Tongue (tissue), 2 donors: Measurements from ENCODE around the gene ATP1A4. TPM values are rescaled to one million over a fixed set of nuclear protein-coding genes. Genes with fewer than 3 reads are reported as not detected.

Source experiments
- DNase-seq: peaks from one replicate; pipeline ENCODE4 v3.0.0-alpha.2; 2015
- total RNA-seq: library from RNA; depleted of rRNA; stranded (reverse); fragments of >200 nt; gene quantifications from one replicate; pipeline ENCODE4 v1.2.3, GENCODE V29; 2014

ATP1A4 gene
- total RNA-seq, 1 donor from 2014 or later: 0.62 TPM

GRCh38 chr1:160207771-160208556 lies 56.6 kb downstream of the ATP1A4 start:
- peak; percentile 91 for DNase-seq

- no peak for DNase-seq
These were observed 57.3 kb downstream of the ATP1A4 start for GRCh38 chr1:160208557-160209320.

DNA sequence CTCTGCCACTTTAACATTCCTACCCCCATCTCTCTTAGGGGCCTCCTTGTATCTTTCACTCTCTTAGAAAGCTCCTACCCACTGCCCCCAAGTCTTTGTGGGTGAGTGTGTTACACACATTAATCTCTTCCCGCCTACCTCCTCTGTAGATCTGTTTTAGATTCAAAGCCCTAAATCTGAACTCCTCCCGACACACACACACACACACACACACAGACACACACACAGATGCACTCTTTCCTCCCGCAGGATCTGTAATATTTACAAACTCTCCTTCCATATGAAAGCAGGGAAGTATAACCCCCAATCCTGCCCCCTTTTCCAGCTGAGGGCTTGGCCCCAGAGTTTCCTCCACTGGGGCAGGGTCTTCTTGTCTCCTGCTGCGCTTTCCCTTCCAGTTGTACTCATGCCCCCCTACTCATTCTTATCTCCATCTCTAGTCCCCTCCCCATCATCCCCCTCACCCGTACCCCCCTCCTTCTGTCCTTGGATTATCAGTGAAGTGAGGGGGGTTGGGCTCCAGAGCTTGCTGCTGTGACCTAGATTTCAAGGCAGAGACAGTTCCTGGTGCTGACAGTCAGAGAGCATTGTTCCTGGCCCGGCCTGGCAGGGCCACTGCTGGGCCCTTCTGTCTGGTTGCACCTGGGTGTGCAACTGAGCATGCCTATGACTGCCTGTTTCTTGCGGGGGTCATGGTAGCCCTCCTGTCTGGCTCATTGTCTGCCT lies 58.1 kb downstream of the ATP1A4 start:
- DNase-seq: no peak

- DNase-seq: no peak
These were observed 59.2 kb downstream of the ATP1A4 start for GRCh38 chr1:160210561-160210960.

DNA sequence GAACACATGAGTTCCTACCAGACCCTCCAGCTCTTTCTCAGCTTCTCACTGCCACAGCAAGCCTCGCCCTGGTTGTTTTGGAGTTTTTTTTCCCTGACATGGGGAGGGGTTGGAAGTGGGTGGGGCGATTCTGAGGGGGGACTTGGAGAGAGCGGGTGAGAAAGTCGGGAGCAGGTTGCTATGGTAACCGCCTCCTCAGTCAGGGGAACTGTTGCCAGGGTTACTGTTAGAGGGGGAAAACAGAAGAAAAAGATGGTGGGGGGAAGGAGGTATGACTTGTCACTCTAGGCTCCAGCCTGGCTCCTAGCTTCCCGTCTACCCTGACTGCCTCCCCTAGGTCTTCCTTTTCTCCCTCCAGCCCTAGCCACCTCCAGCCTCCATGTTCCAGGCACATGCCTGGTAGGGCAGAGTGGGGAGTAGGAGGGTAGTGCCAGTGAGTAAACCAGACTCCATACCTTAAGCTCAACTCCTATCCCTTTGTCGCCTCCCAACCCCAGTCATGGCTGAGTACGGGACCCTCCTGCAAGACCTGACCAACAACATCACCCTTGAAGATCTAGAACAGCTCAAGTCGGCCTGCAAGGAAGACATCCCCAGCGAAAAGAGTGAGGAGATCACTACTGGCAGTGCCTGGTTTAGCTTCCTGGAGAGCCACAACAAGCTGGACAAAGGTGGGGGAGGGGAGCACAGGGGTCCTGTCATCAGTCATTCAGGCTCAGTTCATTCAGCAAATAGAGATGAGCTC lies 59.8 kb downstream of the ATP1A4 start:
- DNase-seq: no peak

- DNase-seq: no peak
These were observed 63.2 kb downstream of the ATP1A4 start for GRCh38 chr1:160214481-160215140.

- no peak for DNase-seq
These were observed 64.9 kb downstream of the ATP1A4 start for GRCh38 chr1:160216301-160216700.

DNA sequence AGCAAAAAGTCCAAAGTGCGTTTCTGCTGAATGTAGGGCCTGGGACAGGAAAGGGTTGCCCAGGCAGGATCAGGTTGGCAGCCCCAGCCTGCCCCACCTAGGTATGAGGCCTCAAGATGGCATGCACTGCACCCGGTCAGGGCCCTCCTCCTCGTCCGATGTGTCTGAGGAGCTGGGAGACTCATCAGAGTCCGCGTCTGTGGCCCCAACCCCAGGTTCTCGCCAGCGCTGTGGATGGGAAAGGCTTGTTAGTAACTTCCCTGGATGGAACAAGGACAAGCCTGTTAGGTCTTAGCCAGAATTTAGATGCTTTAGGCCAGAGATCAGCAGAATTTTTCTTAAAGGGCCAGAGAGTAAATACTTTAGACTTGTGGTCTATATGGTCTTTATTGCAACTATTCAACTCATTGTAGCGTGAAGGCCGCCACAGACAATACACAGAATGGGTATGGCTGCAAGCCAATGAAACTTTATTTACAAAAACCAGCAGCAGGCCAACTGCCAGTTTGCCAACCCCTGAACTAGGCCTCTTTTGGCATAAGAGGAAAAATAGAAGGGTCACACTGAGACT lies 66.2 kb downstream of the ATP1A4 start:
- peak; percentile 60 for DNase-seq

DNA sequence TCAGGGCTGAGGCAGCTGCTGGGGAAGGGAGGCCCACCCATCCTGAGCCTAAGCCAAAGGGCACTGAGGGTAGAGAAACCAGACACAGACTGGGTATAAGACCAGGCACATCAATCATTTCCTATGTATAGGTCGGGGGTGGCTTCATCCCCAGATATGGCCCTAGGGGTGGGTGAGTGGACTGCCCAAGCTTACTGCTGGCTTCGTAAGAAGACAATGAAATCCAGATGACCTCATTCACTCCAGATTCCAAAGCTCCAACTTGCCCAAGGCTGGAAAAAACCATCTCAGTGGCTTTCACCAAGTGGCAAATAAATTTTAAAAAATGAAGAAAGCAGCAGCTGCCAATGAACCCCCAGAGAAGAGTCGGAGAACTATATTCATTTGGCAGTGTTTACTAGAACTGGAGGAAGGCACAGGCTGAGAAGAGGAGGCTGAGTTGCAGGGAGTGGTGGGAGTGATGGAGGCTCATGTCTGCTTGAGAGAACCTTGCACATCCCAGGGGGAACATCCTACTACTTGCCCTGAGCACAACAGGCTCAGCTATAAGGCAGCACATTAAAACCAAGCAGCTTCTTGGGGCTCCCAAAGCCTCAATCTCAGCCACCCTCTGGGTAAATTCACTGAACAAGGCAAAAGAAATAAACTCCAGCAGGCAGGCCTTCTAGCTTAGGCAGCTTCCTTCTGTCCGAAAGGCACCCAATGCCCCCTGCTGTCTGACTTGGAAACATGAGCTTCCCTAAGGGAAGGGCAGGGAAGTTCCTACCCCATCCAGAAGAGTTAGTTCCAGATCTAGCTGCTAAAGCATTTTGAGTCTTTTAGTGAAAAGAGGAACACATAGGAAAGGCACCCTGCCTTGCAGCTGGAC lies 67.9 kb downstream of the ATP1A4 start:
- peak; percentile 76 for DNase-seq

DNA sequence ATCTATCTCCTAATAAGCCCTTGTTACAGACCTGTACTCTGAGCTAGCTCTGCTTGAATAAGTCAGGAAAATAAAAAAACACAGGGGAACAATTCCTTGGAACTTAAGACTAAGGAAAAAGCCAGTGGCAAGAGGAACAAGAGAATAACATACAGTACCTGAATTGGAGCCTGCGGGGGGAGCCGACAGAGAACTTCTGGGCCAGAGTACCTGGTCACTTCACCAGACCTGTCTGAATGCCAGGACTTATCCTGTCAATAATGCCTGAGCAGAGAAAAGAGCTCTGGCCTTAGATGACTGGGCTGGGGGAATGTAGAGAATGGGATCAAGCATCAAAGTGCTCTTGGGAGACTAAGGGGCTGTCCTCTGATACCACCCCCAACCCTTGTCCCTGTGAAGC lies 68.9 kb downstream of the ATP1A4 start:
- DNase-seq: no peak

- no peak for DNase-seq
These were observed 69.7 kb downstream of the ATP1A4 start for GRCh38 chr1:160221089-160221488.

- no peak for DNase-seq
These were observed 71.1 kb downstream of the ATP1A4 start for GRCh38 chr1:160222546-160222945.

DNA sequence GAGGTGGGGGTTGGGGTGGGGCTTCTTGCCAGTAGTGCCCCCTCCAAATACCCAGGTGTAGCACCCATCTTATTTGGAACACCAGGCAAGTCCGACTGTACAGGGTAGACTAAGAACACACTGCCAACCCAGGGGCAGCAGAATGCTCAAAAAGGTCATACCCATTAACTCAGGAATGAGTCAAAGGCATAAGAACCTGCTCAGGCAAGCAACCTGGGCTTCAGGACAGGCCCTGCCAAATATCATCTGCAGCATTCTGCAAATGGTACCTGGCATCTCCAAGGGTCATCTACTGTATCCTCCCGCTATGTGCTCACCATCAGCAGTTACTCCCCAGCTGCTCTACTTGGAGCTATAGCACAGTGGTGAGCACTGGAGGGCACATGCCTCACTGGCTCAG lies 73.2 kb downstream of the ATP1A4 start:
- DNase-seq: no peak

- DNase-seq: no peak
These were observed 73.9 kb downstream of the ATP1A4 start for GRCh38 chr1:160225345-160225744.

DNA sequence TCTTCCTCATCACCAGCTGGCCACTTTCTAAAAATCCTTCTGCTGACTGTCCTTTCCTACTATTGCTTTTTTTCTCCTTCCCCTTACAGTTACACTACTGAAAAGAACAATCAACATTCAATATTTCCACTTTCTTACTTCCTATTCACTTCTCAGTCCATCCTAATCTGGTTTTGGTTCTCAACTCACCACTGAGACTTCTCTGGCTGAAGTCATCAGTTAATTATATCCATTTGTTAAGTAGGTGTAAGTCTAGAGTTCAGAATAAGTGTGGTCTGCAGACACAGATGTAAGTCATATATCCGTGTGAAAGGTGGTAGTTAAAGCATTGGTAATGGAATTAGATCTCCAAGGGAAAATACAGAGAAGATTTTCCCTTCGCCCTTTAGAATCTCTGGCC lies 75.2 kb downstream of the ATP1A4 start:
- no peak for DNase-seq

DNA sequence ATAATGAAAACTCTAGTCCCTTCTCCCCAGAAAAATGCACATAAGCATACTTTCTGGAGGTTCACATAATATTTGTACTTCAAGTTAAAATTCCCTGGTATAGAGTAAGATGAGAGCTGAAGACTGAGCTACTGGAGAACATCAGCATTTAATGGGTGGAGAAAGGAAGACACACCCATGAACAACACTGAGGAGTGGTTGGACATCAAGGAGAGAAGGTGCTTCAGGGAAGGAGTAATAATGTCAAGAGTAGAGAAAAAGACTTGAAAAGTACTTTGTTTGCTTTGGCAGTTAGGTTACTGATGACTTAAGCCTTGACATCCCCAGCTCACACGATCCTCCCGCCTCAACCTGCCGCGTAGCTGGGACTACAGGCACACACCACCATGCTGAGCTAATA lies 75.6 kb downstream of the ATP1A4 start:
- no peak for DNase-seq

DNA sequence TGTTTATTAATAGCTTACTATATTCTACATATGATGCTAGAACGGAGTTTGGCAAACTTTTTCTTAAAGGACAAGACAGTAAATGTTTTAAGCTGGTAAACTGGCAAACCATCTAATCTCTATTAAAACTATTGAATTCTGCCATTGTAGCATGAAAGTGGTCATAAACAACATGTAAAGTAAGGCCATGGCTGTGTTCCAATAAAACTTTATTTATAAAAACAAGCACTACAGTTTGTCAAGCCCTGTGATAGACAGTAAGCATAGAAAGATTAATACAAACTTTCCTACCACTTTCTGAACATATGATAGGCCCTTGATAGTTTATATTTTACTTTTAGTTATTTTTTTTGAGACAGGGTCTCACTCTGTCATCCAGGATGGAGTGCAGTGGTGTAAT lies 76.2 kb downstream of the ATP1A4 start:
- DNase-seq: no peak

DNA sequence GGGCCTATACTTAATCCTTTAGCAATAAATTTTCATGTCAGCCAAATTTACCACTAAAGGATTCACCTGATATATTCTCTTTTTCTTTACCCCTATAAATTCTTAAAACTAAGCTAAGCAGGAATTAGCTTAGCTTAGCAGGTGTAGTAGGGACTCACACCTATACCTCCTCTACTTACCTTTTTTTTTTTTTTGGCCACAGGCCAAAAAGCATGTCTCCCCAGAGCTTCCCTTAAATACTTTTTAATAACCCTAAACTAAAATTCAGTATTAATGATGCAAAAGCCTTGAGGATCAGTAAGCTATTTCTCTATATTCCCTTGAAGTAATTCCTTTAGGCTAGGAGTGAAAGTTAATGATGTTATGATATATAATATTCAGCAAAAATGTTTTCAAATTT lies 77.0 kb downstream of the ATP1A4 start:
- DNase-seq: no peak

DNA sequence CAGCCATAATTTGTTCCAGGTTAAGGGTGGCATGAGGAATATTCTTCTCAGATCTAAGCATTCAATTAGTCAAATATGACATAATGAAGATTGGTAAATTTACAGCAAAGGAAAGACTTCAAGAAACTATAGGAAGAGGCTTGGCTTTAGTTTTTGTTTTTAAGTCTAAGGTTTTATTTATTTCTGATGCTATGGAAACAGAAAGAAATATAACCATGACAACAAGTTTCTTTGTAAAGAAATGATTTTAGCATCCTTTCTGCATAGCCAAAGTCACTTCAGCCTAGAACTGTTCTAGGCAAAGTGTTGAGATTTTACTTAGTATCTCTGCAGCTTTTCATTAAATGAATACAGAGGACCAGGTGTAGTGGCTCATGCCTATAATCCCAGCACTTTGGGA lies 81.5 kb downstream of the ATP1A4 start:
- no peak for DNase-seq
